IMR-90 (cell line): ENCODE data around the gene MTA1.

Experiments
- CTCF ChIP-seq: conservative IDR thresholded peaks from 2 replicates; pipeline ENCODE4 v1.5.1; 2012; ENCODE audit warnings: mild to moderate bottlenecking, low read depth, low read length, improper control_type of control experiment
- MXI1 ChIP-seq: IDR thresholded peaks from 2 replicates; pipeline ENCODE4 v1.6.1; 2012; ENCODE audit warnings: low read depth, mild to moderate bottlenecking, low read length, moderate library complexity, borderline replicate concordance
- POLR2A ChIP-seq: IDR thresholded peaks from 2 replicates; pipeline ENCODE4 v1.6.1; 2012; ENCODE audit warnings: mild to moderate bottlenecking, low read depth, low read length
- RAD21 ChIP-seq: IDR thresholded peaks from 2 replicates; pipeline ENCODE4 v1.6.1; 2012; ENCODE audit warnings: low read length, improper control_type of control experiment
- SMC3 ChIP-seq: fragments of 150-350 bp; IDR thresholded peaks from 2 replicates; pipeline ENCODE4 v1.6.1; 2016; ENCODE audit warnings: low read depth, mild to moderate bottlenecking, antibody characterized with exemption, low read length, moderate library complexity

GRCh38 chr14:105453847-105454246 lies 34.2 kb downstream of the MTA1 start:
- TF ChIP-seq CTCF = no peak
- TF ChIP-seq RAD21 = no peak
- TF ChIP-seq POLR2A = no peak
- no peak for TF ChIP-seq SMC3
- no peak for TF ChIP-seq MXI1
